Measurements from ENCODE around the gene SCG5. TPM values are rescaled to one million over a fixed set of nuclear protein-coding genes. Genes with fewer than 3 reads are reported as not detected.

SCG5 gene
- total RNA-seq, 4 donors from 2014 or later = 1.2 to 6.6 (median 2.9) TPM

DNA sequence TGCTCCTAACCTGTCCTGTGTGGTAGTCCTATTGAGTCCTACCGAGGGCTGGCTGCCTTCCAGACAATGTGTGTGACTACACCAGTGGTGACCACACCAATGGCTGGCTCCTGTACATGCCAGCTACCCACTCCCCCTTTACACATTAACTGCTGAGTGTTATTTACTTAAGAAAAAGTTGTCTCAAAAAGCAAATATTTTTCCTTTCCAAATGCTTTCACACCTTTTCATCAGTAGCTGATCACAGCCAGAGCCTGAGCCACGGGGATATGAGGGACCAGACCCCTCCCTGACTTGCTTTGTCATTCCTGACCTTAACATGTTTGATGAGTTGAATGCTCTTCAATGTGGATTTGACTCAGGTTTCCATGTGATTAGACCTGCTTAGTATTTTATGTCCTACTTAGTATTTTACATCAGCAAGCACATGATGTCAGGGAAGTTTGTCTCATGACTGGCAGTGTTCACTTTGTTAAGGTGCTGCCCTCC is 46.7 kb downstream of the SCG5 start:
- TF ChIP-seq POLR2AphosphoS5 (IDR thresholded peaks at IDR 0.05) = no peak
- TF ChIP-seq EP300 (IDR thresholded peaks at IDR 0.05) = no peak
- TF ChIP-seq POLR2A (IDR thresholded peaks at IDR 0.05; ENCODE audit: low read depth) = no peak
- TF ChIP-seq CTCF (IDR thresholded peaks at IDR 0.05) = no peak
- Histone ChIP-seq H3K4me1 (peaks cover 0 to under 1% (median 0%) of the 10 kb centered on the region in 4 donors), H3K4me3 (no peak overlapping the region), H3K36me3 (no peaks in the 10 kb centered on the region), H3K27me3 (no peaks in the 10 kb centered on the region), H3K27ac (replicated peaks in 1 of 4) (no peak overlapping the region), H3K9me3 (no peaks in the 10 kb centered on the region)
- intact Hi-C loops (cut with DNase I) = no loop called here
- peak; percentile 55 for DNase-seq (ENCODE audit: extremely low spot score)
- WGBS = 84% methylated on average over 2 of the region's 2 CpGs

- intact Hi-C loops (cut with DNase I) = no loop called here
- TF ChIP-seq CTCF (IDR thresholded peaks at IDR 0.05) (no peak), EP300 (IDR thresholded peaks at IDR 0.05) (no peak), POLR2A (IDR thresholded peaks at IDR 0.05; ENCODE audit: low read depth) (no peak), POLR2AphosphoS5 (IDR thresholded peaks at IDR 0.05) (no peak)
- Histone ChIP-seq H3K4me1 (no peaks in the 10 kb centered on the region), H3K4me3 (no peak overlapping the region), H3K9me3 (no peaks in the 10 kb centered on the region), H3K27ac (replicated peaks in 1 of 4) (no peak overlapping the region), H3K27me3 (no peaks in the 10 kb centered on the region), H3K36me3 (no peaks in the 10 kb centered on the region)
- 74% methylated on average over 8 of the region's 8 CpGs for WGBS
- DNase-seq (ENCODE audit: extremely low spot score) = no peak
Measured at GRCh38 chr15:32690941-32691688, 49.6 kb downstream of the SCG5 start.

DNA sequence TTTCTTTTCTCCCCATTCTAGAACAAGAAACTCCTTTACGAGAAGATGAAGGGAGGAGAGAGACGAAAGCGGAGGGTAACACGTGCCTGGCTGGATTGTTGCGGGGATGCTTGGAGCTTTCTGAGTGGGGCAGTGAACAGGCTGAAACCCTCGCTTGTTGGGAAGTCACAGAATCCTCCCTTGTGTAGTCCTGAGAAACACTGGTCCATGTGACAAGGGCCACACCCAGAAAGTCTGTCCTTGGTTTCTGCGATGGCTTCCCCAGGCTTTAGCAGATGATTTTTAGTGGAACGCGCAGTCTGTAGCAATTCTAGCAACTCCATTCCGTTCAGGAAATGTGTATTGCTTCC is 50.2 kb downstream of the SCG5 start:
- H3K27me3 ChIP-seq = no peaks in the 10 kb centered on the region
- H3K9me3 ChIP-seq = no peaks in the 10 kb centered on the region
- H3K4me3 ChIP-seq = no peak overlapping the region
- intact Hi-C loops (cut with DNase I) = no loop called here
- TF ChIP-seq EP300 (IDR thresholded peaks at IDR 0.05) = no peak
- TF ChIP-seq CTCF (IDR thresholded peaks at IDR 0.05) = no peak
- TF ChIP-seq POLR2AphosphoS5 (IDR thresholded peaks at IDR 0.05) = no peak
- TF ChIP-seq POLR2A (IDR thresholded peaks at IDR 0.05; ENCODE audit: low read depth) = no peak
- no peak overlapping the region for H3K27ac ChIP-seq (replicated peaks in 1 of 4)
- DNase-seq (ENCODE audit: extremely low spot score) = no peak
- 91% methylated on average over 10 of the region's 10 CpGs for WGBS
- H3K36me3 ChIP-seq = no peaks in the 10 kb centered on the region
- H3K4me1 ChIP-seq = no peaks in the 10 kb centered on the region

DNA sequence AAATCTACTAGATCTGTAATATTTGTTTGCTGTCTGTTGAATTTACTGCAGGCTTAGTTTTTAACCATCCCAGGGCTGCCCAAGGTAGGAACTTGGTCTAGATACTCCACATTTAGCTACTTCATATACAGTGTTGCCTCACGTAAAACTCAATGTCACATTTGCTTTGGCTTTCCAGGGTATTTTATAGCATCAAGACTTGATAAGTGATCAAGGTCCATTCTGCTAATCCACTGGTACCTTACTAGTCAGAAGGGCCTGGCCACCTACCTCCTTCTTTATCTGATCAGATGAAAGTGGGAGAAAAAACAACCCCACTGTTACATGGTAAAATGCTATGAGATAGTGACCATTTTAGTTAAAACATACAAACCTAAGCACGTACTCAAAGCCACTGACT is 50.8 kb downstream of the SCG5 start:
- H3K36me3 ChIP-seq = no peaks in the 10 kb centered on the region
- no peaks in the 10 kb centered on the region for H3K27me3 ChIP-seq
- 92% methylated on average over 2 of the region's 2 CpGs for WGBS
- no peaks in the 10 kb centered on the region for H3K9me3 ChIP-seq
- TF ChIP-seq POLR2A (IDR thresholded peaks at IDR 0.05; ENCODE audit: low read depth) (no peak), EP300 (IDR thresholded peaks at IDR 0.05) (no peak)
- intact Hi-C loops (cut with DNase I) = no loop called here
- no peak overlapping the region for H3K4me3 ChIP-seq
- H3K4me1 ChIP-seq = no peaks in the 10 kb centered on the region
- no peak overlapping the region for H3K27ac ChIP-seq (replicated peaks in 1 of 4)
- no peak for DNase-seq (ENCODE audit: extremely low spot score)

DNA sequence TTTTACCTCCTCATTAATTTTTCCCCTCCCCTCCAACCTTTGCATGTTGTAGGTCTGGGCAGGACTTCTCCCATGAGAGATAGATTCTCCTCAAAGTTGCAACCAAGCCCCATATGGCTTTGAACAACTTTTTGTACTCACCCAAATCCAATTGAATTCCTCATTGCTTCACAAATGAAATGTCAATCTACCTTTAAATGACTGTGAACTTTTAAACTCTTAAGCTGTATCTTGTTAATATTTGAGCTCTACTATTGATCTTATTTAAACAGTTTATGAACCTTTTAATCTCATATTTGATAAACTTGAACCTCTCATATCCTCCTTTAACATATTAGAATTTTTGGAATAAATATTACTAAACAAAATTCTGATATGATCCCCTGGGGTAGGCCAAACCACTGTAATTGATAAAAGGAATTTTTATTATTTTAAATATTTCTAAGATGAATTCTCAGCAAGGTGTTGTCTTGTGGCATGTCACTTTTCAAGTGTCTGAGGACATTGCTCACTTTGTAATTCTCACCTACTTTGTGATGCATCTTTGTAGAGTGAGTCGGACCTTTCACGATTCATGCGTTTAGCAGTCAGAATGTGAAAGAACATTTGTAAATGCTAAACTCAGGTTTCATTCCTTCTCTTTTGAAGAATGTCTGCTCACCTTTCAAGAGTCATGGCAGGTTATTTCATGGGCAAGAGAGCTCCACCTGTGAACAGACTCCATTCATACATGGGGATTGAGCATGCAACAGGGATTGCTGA is 52.9 kb downstream of the SCG5 start:
- DNase-seq (ENCODE audit: extremely low spot score) = no peak
- Histone ChIP-seq H3K4me3 (no peak overlapping the region), H3K36me3 (no peaks in the 10 kb centered on the region), H3K27ac (replicated peaks in 1 of 4) (no peak overlapping the region), H3K9me3 (no peaks in the 10 kb centered on the region), H3K4me1 (no peaks in the 10 kb centered on the region), H3K27me3 (peaks cover 0 to 3% (median 0%) of the 10 kb centered on the region in 4 donors)
- no peak for TF ChIP-seq POLR2A (IDR thresholded peaks at IDR 0.05; ENCODE audit: low read depth)
- no peak for TF ChIP-seq POLR2AphosphoS5 (IDR thresholded peaks at IDR 0.05)
- no peak for TF ChIP-seq EP300 (IDR thresholded peaks at IDR 0.05)
- TF ChIP-seq CTCF (IDR thresholded peaks at IDR 0.05) = no peak
- WGBS = 98% methylated on average over 3 of the region's 3 CpGs
- intact Hi-C loops (cut with DNase I) = no loop called here
